Activated CD4-positive, alpha-beta T cell treated with anti-CD3 and anti-CD28 coated beads, Interleukin-2, amount 50 U/mL, for 24 hours (primary cell): ENCODE measurements around the gene POLN.
"Not testable (repeated sequence)": the region's sequence is repeated elsewhere in the genome, so short reads cannot be mapped to it uniquely, and the experiment has no call there.

Experiments used
- DNase-seq, 2 donors: peaks; one replicate each; pipeline ENCODE4 v3.0.0-alpha.2; 2020; ENCODE audit warnings: low read depth in 1 of 2, low spot score in 1 of 2

The POLN gene

DNA sequence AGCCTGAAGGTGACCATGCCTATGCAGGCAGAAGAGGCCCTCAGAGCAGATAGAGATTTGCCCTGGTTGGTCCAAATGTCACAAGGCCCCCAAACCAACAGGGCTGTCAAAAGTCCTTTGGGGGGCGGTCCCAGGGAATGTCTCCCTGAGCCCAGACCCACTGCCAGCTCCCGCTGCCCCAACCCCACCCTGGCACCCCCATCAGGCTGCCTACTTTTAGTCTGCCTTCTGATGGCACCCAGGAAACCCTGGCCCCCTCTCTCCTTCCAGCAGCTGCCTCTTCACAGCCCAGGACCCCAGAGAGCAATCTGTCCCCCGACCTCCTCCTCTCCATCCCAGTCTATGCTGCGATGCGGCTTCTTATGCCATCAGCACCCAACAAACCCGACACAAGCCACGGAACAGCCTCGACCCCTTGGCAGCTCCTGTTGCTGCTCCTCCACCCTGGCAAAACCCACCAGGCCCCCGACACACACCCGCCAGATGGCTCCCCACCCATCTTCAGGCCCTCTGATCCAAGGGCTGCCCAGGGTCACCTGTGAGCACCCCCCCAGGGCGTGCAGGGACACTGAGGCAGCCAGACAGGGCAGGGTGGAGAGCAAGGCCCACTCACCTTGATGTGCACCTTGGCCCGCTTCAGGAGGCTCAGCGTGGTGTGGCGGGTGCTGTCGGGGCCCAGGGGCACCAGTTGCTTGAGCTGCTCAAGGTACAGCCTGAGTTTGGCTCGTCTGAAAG lies 10.0 kb upstream of the POLN start:
- no peak for DNase-seq

- no peak for DNase-seq
Measured at GRCh38 chr4:2251073-2251794, 9.3 kb upstream of the POLN start.

GRCh38 chr4:2250357-2251072 lies 8.6 kb upstream of the POLN start:
- no peak for DNase-seq

GRCh38 chr4:2249526-2250356 lies 7.8 kb upstream of the POLN start:
- DNase-seq = no peak

- DNase-seq = no peak
Measured at GRCh38 chr4:2248821-2249261, 6.9 kb upstream of the POLN start.

DNA sequence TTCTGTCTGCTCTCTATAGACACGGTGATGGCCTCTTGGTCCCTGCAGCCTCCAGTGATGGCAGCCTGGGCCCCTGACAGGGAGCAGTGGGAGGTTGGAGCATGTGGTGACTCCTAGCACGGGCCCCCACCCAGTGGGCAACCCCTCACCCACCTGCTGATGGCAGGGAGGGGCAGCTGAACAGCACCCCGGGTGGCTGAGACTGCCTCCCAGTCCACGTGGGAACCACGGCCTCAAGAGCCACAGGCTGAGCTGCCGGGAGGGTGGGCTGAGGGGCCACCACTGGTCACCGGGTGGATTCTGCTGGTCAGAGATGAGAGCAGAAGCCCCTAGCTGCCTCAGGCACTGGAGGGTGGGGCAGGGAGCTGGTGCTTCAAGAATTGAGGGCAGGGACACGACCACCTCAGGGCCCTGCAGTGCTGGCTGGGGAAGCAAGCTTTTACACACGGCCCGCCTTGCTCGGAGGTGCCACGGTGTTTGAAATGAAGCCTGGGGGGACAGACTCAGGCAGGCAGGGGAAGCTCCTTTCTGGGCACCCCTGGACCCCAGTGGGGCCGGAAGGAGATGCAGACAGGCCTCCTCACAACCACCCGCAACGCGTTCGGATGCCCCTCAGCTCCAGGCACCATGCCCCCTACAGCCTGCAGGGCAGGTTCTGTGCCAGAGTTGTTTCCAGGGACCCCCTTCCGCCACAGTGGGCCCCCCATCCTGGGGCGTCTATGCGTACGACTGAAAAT lies 6.3 kb upstream of the POLN start:
- no peak for DNase-seq

GRCh38 chr4:2247128-2248043 lies 5.5 kb upstream of the POLN start:
- DNase-seq = no peak

DNA sequence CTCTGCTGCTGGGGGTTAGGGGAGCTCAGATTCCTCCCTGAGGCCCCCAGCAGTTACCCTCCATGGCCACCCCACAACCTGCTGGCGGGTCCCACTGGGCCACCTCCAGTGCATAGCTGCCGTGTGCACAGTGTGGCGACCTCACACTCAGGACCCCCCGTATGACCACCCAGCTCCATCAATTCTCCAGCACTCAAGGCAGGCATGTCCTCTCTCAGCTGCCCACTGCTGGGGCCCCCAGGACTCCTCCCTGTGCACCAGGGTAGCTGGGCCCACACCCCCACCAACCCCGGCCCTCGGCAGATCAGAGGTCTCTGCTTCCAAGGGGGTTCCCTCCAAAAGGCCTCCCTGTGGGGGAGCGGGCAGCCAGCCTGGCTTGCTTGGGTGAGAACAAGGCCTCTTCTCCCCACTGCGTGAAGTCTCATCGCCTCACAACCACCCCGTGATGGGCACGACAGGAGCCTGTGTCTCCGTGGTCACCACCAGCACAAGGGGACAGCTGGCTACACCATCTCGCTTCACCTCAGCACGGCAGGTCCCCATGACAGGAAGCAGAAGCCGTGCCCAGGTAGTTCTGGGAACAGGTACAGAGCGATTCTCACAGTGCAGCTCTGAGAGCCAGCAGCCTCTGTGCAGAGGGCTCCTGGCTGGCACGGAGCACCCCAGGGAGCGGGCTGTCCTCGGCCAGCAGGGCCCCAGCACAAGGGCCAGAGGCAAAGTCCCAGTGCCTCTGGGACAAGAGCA lies 4.6 kb upstream of the POLN start:
- DNase-seq = no peak

- no peak for DNase-seq
Measured at GRCh38 chr4:2245787-2246275, 3.9 kb upstream of the POLN start.

DNA sequence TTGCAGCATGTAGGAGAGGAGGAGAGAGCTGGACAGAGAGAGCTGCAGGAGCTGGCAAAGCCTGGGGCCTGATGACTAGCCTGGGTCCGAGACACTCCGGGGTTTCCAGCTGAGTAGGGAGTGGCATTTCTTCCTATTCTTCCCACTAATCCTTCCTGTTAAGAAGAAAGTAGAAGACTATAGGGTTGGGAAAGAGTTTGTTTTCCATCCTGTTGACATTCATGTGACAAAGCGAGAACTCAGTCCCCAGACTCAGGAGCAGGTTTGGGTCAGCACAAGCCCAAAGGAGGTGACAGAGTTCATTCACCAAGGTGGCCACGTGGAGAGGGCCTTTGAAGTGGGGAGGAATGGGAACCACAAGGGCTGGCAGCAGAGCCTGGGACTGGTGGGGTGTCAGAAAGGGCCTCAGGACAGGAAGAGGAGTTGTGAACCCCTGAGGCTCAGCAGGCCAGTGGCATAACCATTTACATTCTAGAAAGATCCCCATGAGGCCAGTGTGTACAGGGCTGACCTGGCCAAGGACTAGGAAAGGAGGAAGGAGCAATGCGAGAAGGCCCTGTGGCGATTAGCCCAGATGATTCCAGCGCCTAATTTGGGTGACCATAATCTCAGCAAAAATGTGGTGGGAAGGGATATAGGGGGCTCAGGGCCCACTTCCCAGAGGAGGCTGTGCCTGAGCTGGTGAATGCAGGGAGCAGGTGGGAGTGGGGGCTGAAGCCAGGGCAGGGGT lies 3.3 kb upstream of the POLN start:
- DNase-seq = no peak

- no peak for DNase-seq
Measured at GRCh38 chr4:2243681-2244380, 1.9 kb upstream of the POLN start.

- no peak for DNase-seq
Measured at GRCh38 chr4:2241003-2241402, 918 bp downstream of the POLN start.

DNA sequence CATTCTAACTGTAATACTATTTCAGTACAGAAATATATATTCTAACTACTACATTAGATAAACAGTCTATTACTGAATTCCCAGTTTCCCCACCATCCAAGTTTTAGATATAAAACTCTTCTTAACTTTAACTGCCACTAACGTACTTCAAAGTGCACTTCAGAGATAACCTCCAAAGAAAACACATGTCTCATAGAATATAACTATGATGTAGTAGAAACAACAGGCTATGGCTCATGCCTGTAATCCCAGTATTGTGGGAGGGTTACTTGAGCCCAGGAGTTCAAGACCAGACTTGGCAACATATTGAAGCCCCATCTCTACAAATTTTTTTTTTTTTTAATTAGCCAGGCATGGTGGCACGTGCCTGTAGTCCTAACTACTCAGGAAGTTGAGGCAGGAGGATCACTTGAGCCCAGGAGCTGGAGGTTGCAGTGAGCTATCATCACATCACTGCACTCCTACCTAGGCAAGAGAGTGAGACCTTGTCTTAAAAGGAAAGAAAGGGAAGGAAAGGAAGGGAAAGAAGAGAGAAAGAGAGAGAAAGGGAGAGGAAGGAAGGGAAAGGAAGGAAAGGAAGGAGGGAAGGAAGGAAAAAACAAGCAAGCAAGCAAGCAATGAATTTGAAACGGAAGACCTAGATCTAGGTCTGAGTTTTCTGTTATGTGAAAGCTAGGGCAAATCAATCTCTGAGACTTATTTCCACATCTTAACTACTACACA lies 4.8 kb downstream of the POLN start:
- DNase-seq = no peak

GRCh38 chr4:2231082-2231481 lies 10.8 kb downstream of the POLN start:
- no peak for DNase-seq

- no peak for DNase-seq
Measured at GRCh38 chr4:2226261-2226660, 15.7 kb downstream of the POLN start.

- DNase-seq = no peak
Measured at GRCh38 chr4:2222838-2223237, 19.1 kb downstream of the POLN start.

GRCh38 chr4:2221378-2221777 lies 20.5 kb downstream of the POLN start:
- not testable (repeated sequence) for DNase-seq
